Erythroblast (primary cell): ENCODE measurements around the gene PIEZO2.

Experiments used
- GATA1 ChIP-seq: IDR thresholded peaks from 2 replicates; pipeline ENCODE4 v1.6.1; 2011; ENCODE audit warnings: low read depth, mild to moderate bottlenecking, control low read depth, low read length, moderate library complexity
- POLR2A ChIP-seq: IDR thresholded peaks from 2 replicates; pipeline ENCODE4 v1.6.1; 2011; ENCODE audit warnings: mild to moderate bottlenecking, low read length

DNA sequence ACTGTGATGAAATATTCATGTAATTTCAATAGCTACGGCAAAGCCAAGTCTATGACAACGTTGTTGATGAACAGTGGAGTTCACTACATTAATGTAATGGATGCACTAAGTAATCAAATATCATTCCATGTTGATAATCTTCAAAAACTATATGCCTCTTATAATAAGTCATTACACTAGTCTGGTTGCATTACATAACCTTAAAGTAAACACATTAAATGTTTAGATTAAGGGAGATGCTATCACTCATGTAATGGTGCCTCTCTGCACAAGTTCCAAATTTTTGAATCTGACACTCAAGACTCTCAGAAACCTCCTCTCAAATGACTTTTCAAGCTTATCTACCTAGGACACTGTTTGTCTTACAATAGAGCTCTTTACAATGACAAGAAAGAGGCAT, 35.4 kb downstream of the PIEZO2 start:
- TF ChIP-seq POLR2A = no peak
- no peak for TF ChIP-seq GATA1
